NCI-H2227 treated with DMSO at 0.1 percent for 48 hours (cell line): ENCODE data around the gene RAB44.

Source experiments
- DNase-seq: peaks from one replicate; lab custom pipeline; 2025; lab: John Stamatoyannopoulos, UW

Gene RAB44

GRCh38 chr6:36669002-36669401 lies 28.6 kb upstream of the RAB44 start:
- DNase-seq = no peak

GRCh38 chr6:36670271-36670670 lies 27.4 kb upstream of the RAB44 start:
- no peak for DNase-seq

DNA sequence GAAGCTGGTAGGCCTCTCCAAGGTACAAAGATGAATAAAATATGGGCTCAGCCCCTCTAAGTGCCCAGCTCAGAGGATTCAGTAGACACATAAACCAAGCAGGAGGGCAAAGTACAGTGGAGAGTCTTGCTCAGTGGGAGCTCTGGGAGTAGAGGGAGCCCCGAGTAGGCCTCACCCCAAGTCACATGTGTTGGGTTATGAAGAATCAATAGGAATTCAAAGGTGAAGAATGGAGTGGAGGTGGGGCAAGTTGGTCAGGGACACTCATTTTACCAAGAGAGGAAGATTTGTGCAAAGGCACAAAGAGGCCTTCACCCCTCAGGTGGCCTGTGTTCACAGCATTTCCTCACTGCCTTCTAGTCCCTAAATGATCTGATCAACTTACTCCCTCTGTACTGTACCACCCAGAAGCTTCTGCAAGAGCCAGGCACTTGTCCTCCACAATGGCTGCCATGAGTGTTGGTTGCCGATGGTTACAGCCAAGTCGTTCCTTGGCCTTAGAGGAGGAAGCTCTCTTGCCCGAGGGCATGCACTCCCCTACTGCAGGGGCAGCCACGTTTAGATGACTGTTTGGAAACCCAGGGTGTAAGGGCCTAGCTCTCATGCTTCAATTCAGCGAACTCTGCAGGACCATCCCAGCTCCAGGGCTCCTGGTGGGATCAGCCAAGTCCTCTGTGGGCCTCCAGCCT lies 25.8 kb upstream of the RAB44 start:
- no peak for DNase-seq

DNA sequence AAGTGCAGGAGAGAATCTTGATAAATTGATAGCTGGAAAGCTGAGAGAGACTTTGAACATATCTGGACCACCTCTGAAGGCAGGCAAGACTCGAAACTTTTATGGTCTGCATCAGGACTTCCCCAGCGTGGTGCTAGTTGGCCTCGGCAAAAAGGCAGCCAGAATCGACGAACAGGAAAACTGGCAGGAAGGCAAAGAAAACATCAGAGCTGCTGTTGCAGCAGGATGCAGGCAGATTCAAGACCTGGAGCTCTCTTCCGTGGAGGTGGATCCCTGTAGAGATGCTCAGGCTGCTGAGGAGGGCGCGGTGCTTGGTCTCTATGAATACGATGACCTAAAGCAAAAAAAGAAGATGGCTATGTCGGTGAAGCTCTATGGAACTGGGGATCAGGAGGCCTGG lies 23.7 kb upstream of the RAB44 start:
- DNase-seq = no peak

DNA sequence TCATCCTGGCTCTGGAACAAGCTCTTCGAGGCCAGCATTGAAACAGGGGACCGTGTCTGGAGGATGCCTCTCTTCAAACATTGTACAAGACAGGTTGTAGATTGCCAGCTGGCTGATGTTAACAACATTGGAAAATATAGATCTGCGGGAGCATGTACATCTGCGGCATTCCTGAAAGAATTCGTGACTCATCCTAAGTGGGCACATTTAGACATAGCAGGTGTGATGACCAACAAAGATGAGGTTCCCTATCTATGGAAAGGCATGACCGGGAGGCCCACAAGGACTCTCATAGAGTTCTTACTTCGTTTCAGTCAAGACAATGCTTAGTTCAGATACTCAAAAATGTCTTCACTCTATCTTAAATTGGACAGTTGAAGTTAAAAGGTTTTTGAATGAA lies 22.7 kb upstream of the RAB44 start:
- DNase-seq = no peak

DNA sequence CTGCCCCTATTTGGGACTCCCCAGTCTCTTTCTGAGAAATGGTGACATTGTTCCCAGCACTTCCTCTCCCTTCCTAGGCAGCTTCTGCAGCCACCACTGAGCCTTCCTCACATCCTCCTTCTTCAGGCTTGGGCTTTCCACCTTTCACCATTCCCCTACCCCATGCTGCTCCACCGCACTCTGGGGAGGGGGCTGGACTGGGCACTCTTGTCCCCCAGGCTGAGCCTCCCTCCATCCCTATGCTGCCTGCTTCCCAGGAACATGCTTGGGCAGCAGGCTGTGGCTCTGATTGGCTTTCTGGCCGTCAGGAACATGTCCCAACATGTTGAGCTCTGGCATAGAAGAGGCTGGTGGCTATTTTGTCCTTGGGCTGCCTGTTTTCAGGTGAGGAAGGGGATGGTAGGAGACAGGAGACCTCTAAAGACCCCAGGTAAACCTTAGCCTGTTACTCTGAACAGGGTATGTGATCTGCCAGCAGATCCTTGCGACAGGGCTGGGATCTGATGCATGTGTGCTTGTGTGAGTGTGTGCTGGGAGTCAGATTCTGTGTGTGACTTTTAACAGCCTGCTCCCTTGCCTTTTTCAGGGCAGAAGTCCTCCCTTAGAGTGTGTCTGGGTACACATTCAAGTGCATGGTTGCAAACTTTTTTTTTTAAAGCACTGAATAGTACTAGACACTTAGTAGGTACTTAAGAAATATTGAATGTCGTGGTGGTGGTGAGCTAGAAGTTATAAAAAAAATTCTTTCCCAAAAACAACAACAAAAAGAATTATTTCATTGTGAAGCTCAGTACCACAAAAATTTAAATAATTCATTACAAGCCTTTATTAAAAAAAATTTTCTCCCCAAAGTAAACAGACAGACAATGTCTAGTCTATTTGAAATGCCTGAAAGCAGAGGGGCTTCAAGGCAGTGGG lies 21.2 kb upstream of the RAB44 start:
- DNase-seq = no peak

GRCh38 chr6:36677059-36677749 lies 20.4 kb upstream of the RAB44 start:
- peak; percentile 15 for DNase-seq

GRCh38 chr6:36677753-36678487 lies 19.7 kb upstream of the RAB44 start:
- no peak for DNase-seq

GRCh38 chr6:36678488-36679042 lies 19.1 kb upstream of the RAB44 start, which contains the start of gene CDKN1A:
CDKN1A (plus strand) TSS chr6:36678714; CDS start chr6:36684102, 5,388 bp downstream.
- DNase-seq = peak; percentile 83

GRCh38 chr6:36679043-36679833 lies 18.4 kb upstream of the RAB44 start:
- DNase-seq = no peak

- DNase-seq = no peak
Measured at GRCh38 chr6:36682328-36683144, 15.1 kb upstream of the RAB44 start.

DNA sequence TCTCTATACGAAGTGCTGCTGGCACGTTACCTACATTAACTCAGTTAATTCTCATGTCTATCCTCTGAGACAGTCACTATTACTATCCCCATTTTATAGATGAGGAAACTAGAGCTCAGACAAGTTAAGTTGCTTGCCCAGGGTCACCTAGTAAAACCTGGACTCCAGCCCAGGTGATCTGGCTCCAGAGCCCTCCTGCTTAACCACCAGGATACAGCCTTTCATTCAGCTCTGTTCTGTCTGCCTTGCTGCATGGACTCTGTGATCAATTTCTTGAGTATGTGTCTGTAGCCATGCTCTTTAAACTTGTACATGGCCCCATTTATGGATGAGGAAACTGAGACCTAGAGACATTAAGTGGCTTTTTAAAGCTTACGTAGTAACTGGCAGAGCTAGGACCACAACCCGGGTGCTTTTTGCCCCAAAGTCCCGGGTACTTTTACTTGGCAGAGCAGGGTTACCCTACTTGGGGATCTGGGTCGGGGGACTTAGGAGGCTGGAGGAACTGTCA lies 14.4 kb upstream of the RAB44 start:
- DNase-seq = no peak

DNA sequence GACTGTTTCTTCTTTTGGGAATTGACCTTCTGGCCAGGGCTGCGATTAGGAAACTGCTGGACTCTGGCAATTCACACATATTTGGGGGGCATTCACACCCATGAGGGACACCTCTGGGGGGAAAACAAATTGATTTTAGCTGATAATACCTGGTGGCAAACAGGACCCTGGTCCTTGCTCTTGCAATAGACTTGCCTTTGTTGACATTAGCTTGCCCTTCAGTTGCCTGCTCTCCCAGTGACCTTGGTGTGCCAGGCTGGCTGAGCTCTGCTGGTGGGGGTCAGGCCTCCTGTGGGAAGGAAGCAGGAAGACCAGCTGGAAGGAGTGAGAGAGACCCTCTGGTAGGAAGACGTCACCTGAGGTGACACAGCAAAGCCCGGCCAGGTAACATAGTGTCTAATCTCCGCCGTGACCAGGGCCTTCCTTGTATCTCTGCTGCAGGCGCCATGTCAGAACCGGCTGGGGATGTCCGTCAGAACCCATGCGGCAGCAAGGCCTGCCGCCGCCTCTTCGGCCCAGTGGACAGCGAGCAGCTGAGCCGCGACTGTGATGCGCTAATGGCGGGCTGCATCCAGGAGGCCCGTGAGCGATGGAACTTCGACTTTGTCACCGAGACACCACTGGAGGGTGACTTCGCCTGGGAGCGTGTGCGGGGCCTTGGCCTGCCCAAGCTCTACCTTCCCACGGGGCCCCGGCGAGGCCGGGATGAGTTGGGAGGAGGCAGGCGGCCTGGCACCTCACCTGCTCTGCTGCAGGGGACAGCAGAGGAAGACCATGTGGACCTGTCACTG lies 13.8 kb upstream of the RAB44 start:
- DNase-seq = no peak

DNA sequence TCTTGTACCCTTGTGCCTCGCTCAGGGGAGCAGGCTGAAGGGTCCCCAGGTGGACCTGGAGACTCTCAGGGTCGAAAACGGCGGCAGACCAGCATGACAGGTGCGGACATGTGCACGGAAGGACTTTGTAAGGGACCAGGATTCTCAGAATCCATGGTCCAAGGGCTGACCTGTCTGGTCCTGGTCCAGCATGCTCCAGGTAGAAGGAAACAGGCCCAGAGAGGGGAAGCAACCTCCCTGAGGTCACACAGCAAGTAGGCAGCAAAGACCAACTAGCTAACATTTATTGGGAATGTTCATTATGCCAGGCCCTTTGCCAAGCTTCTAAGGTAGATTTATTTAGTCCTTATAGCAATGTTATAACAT lies 13.2 kb upstream of the RAB44 start:
- no peak for DNase-seq

DNA sequence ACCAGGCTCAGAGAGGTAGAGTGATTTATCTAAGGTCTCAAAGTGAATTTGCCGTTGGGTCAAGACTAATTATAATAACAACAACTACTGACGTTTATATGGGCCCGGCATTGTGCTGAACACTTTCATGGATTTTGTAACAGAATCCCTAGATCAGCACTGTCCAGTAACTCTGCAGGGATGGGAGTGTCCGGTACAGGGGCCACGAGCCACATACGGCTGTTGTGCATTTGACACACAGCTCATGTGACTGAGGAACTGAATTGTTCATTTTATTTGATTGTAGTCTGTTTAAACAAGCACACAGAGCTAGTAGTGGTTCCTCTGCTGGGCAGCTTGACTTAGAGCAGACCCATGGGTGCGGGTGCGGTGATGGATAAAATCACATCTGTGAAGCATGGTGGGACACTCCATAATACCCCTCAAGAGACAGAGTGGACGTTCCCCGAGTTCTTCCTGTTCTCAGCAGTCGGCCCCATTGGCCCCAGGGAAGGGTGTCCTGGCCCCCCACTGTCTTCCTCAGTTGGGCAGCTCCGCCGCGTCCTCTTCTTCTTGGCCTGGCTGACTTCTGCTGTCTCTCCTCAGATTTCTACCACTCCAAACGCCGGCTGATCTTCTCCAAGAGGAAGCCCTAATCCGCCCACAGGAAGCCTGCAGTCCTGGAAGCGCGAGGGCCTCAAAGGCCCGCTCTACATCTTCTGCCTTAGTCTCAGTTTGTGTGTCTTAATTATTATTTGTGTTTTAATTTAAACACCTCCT lies 12.3 kb upstream of the RAB44 start:
- DNase-seq = no peak

DNA sequence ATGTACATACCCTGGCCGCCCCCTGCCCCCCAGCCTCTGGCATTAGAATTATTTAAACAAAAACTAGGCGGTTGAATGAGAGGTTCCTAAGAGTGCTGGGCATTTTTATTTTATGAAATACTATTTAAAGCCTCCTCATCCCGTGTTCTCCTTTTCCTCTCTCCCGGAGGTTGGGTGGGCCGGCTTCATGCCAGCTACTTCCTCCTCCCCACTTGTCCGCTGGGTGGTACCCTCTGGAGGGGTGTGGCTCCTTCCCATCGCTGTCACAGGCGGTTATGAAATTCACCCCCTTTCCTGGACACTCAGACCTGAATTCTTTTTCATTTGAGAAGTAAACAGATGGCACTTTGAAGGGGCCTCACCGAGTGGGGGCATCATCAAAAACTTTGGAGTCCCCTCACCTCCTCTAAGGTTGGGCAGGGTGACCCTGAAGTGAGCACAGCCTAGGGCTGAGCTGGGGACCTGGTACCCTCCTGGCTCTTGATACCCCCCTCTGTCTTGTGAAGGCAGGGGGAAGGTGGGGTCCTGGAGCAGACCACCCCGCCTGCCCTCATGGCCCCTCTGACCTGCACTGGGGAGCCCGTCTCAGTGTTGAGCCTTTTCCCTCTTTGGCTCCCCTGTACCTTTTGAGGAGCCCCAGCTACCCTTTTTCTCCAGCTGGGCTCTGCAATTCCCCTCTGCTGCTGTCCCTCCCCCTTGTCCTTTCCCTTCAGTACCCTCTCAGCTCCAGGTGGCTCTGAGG lies 11.5 kb upstream of the RAB44 start:
- DNase-seq = no peak
